Measurements from ENCODE around the gene BCL2.
"Not testable (repeated sequence)": the region's sequence is repeated elsewhere in the genome, so short reads cannot be mapped to it uniquely, and the experiment has no call there.

Gene BCL2

DNA sequence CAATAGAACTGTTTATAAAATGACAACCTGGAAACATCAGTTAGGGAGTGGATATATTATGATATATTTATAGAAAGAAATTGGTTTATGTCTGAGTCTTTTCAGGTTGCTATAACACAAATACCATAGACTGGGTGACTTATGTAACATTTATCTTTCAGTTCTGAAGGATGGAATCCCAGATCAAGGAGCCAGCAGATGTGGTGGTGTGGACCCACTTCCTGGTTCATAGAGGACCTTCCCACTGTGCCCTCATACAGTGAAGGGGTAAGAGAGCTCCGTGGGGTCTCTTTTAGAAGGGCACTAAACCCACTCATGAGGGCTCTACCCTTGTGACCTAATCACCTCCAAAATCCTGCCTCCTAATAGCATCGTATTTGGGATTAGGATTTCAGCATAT lies 86.7 kb downstream of the BCL2 start:
- FAIRE-seq, result no peak

DNA sequence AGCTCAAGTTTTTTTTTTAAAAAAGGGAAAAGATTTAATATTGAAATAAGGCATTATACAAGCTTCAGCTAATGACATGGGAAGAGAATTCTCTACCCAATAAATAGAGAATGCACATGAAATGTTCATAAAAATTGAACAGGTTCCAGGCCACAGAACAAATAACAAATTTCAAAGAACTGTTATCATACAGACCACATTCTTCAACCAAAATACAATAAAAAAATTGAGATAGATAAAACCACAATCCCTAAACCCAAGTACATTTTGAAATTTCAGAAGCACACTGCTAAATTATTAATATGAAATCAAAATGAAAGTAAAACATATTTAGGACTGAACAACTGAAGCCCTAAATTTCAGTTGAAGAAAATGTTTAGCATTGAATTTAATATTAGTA lies 89.6 kb downstream of the BCL2 start:
- FAIRE-seq, result peak; percentile 76

DNA sequence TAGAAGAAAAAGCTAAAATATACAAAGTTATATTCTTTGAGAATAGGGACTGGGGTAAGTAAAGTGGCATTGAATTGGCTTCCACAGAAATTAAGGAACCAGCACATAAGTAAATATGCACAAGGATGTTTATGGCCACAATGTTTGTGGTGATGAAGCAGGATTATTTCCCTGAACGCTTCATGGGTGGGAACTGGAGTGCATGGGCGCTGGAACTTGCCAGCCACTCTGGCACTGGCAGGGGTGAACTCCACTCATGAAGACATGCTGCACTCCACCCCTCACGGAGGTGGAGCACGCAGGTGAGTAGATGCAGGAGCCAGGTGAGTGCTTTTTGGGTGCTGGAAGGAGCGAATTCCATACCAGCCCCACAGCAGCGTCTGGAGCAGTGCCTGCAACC lies 94.1 kb downstream of the BCL2 start:
- FAIRE-seq, result no peak

DNA sequence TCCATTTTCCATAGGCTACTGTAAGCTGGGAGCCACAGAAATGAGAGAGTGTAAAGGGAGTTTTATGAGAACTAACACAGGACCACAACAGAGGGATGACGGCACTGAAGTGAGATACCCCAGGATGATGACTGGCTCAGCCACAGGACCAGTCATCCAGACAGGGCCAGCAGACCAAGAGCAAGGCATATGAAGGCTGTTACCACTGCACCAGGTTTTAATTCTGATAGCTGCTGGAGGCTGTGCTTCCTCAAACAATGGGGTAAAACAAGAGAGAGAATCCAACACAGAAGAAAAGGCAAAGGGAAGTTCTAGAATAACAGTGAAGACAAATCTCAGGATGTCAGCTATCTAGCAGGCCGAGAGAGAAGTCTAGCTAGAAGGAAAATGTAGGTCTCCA lies 94.9 kb downstream of the BCL2 start:
- FAIRE-seq, result no peak

DNA sequence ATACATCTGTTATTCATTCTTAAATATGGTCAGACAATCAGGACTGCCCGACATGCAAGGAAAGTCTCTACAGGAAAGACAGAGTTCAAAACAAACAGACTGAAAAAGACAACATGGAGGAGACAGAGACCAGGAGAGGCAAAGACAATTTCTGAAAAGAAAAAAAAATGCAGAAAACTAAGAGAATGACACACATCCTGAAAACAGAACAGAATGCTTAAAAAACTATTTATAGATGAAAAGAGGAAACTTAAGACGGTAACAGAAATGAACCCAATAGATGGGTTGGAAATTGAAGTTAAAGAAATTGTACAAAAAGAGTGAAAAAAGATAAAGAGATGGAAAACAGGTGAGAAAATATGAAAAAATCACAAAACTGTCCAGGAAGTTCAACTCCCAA lies 95.7 kb downstream of the BCL2 start:
- no peak for FAIRE-seq

DNA sequence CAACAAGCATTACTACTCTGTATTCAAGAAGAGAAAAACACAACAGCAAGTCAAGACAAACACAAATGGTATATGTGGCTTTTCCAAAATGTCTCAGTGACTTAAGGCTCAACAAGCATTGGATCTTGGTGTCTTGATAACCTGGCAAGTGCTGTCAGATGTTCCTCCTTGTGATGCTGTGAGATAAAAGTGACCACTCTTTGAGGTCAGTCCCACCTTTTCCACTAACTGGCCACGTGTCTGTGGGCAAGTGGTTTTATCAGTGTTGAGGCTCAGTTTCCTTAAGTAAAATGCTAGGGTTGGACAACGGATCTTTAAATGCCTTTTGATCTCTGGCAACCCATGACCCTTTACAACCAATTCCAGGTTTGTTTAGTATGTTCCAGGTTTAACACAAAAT lies 98.7 kb downstream of the BCL2 start:
- no peak for FAIRE-seq

DNA sequence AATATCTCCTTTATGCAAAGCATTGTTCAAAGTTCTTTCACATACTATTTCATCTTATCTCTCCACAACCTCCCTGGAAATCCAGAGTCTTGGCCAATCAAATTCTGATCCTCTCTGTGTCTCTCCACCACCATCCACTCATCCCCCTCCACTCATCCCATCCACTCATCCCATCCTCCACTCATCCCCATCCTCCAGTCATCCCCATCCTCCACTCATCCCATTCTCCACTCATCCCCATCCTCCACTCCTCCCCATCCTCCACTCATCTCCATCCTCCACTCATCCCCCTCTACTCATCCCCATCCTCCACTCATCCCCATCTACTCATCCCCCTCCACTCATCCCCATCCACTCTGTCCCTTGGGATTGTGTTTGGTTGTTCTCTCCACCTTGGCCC lies 101.1 kb downstream of the BCL2 start:
- no peak for FAIRE-seq

DNA sequence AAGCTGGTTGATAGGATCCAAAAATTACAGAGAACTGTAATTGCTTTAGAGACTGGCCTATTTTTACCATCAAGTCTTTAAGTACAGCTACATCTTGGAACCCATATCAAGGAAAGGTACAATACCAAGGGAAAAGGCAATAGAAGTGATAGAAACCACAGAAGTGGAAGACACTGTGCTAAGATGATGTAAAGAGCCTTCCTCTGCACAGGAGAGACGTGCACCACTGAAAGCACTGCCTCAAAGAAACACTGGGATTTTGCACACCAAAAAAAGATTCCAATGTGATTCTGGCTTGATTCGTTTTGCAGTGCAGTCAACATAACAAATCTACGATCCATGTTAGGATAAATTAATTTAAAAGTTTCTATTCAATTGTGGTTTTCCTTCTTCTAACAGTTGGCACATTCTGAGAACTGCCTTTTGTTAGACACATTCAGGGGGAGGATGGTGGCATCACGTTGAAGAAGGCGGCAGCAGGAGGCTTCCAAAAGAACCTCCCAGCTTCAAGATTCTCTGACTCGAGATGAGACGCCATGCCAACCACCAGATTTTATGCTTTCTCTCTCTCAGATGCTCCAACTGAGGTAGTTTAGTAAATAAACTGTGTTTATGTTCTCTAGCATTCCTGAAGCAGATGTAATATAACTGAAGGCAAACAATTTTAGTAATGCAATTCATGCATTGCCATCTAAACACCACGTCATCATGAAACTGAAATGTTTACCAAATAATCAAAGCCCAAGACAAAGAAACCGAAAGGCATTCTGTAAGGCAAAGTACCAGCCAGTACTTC lies 102.9 kb downstream of the BCL2 start:
- FAIRE-seq, result no peak

DNA sequence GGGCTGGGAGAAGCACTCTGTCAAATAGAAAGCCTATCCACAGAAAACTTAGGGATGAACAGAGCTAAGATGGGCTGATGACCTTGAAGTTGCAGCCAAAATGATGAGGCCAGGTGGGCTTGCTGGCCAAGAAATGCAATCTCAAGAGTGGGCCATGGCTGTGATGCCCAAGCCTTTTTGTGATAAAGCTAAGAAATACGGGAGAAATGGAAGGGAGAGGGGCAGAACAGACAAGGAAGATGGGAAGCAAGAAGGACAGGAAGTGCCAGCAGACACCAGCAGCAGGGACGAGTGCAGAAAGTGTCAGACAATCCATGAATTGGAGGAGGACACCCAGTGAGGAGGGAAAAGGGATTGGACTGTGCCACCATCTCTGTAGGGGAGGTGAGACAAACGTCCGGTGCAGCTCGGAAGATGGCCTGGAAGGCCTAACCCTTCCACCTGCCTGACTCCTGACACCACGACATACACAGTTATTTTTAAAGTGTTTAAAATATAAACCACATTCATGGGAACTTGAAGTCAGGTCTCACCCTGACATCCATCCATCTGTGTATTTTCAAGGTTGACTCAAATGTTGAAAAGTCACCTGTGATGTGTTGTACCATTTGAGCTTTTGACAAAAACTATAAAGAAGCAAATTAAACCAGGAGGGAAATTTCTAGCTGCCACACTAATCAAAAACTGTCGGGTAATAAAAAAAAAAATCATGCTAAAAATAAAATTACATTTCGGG lies 105.5 kb downstream of the BCL2 start:
- FAIRE-seq, result no peak

DNA sequence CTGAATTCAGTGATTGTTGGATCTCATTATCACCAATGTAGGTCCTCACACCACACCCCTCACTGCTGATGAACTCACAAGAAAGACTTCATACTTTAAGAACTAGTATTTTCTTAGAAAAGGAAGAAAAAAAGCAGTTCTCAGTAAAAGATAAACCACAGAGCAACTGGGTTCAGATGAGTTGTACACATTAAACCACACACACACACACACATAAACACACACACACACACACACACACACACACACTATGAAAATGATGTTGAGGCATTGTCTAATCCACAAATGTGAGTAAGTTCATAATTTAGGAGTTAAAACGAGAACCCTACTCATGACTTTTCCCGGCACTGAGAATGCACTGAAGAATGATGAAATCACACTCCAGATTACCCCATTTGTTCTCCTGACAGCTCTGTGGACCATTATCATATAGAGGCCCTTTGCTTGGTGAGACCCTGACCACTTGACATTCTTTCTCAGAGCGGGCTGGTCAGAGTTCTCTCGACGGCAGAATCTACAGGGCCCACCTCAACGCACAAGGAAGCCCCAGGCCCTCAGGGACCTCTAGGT lies 106.2 kb downstream of the BCL2 start:
- no peak for FAIRE-seq

DNA sequence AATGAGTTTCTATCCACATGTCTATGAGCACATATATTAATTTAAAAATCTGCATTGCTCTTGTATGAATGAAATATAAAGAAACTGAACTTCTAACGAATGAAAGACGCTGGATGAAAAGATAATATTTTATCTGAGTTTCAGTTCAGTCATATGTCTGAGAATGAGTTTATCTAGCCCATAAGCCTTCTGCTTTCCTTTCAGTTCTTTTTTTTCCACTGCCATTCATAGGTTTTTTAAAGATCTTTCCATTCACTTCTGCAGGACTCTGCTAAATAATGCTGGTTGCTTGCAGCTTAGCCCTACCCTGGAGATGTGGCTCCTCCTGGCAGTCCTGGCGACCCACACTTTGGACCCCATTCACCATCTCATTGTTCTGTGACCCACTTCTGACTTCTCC lies 109.0 kb downstream of the BCL2 start:
- FAIRE-seq, result no peak

DNA sequence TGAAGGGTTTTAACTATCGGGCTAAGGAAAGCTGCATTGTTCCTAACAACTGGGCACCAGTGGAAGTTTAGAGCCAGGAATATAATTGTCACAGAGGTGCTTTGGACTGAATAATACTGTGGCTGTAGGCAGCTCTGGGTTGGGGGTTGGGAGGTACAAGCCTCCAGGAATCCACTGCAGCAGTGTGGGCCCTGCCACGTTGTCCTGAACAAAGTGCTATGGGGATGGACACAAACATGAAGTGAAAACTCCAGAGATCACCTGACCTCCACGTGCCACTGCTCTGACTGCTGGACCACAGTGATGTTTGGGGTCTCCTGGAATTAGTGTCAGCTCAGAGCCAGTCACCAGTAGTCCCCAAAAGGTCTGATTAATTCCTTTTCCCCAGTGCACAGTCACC lies 110.9 kb downstream of the BCL2 start:
- no peak for FAIRE-seq

DNA sequence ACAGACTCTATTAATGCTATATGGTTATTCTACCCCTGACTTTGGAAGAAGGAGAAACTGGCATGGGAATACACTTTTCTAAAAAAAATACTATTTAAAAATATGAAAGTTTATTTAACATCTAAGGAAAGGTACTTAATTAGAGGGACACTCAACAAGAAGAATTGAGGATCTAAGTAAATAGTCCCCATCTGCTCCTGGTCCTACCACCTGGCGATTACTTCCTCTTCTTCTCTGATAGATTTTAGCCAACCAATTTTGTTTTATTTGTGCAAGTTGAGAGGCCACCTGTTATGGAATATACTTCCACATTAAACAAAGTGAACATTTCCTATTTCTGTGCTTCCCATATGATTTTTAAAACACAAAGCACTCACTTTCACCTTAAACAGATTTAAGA lies 111.7 kb downstream of the BCL2 start:
- FAIRE-seq, result no peak

DNA sequence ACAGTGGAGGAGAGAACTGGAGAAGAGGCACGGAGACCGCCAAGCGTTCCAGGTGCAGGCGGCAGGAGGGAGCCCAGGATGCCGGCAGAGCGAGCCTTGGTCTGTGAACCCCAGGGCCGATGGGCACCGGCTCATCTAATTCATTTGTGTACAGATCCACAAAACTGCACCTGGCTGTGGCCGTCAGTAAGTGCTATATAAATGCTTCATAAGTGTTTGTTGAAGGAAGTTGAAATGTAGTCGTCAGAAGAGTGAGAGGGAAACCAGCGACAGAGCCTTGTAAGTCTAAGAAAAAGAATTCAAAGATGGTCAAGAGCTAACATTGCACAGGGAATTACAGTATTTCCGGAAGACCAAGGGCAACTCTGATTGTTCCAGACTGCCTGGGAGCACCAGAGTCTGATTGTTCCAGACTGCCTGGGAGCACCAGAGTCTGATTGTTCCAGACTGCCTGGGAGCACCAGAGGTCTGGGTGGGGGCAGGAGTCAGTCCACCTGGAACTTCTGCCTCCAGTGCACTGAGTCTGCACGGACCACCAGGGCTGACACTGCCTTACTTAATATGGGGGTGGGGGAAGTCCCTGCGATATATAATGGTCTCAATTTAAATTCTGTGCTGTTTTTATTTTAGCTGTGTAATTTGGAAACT lies 112.3 kb downstream of the BCL2 start:
- FAIRE-seq, result no peak

DNA sequence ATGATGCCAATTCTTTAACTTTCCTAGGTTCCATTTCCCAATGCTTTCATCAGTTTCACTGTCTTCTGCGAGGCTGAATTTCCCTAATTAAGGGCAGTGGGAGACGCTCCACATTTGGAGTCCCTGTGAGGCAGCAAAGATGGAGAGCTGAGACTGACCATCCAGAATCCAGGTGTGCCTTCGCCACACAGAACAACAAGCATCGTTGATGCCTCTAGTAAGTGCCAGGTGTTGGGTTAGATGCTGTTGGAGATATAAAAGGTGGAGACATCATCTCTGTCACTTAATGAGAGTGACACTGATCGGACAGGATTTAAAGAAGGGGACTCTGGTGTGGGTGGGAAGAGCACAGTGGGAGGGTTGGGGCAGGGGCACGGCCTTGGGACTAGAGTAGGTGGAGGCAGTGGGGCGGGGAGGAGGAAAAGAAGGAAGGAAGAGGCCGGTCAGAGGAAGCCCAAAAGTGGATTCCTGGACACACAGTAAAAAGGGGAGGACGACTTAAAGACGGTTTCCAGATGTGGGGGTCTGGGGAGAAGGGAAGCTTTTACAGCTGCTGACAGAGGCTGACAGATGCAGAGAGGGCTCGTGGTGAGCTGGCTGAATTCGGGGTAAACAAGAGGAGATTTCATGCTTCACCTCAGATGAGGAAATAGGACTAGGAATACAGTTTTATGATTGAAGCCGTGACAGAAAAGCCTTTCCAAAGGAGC lies 113.0 kb downstream of the BCL2 start:
- no peak for FAIRE-seq

DNA sequence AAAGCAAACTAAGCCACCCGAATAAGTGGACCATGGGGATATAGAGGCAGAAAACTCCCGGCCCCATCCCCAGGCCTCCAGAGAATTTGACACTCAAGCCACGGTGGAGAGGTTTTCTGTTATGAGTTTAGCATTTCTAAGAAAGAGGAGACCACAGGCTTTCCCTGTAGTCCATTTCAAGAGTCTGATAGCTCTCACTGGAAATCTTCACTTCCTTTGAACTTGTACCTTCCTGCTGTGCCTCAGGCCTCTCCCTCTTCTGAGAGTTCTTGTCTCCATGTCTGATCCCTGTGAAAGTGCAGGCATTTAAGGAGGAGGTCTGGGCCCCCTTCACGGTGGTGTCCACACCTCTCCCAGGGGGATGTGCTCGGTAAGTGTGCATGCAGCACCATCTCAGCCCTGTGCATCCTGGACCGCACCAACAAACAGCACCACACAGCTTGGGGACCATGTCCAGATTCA lies 113.7 kb downstream of the BCL2 start:
- no peak for FAIRE-seq

DNA sequence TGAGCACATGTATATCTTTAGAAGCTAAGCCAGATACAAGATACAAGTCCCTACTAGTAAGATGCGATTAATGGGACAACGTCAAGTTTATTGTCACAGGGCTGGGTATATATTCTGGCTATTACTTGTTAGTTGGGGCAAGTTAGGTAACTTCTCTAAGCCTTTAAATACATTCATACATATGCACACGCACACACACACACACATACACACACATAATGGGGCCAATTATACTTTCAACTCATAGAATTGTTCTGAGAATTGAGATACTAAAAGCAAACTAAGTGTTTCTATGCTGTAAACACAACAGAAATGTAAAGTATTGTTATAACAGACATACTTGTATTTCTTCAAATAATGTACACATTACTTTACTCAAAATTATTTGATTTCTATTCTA lies 116.1 kb downstream of the BCL2 start:
- FAIRE-seq, result no peak

DNA sequence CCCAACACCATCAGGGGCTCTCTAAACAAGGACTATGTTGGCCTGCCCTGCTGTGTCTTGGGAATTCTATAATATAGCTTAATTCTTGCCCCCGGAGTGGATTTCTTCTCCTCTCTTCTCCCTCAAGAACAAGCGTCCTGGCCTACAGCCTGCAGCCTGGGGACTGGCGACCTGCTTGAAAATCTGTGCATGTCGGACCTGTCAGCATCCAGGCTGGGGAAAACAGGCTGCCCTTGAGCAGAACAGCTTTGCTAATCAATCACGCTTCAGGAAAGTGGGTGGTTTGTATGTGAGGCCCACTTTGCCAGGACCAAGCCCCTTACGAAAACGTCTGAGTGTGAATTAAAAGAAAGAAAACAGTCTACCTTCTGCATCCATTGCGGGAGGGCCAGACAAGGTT lies 116.7 kb downstream of the BCL2 start:
- no peak for FAIRE-seq

DNA sequence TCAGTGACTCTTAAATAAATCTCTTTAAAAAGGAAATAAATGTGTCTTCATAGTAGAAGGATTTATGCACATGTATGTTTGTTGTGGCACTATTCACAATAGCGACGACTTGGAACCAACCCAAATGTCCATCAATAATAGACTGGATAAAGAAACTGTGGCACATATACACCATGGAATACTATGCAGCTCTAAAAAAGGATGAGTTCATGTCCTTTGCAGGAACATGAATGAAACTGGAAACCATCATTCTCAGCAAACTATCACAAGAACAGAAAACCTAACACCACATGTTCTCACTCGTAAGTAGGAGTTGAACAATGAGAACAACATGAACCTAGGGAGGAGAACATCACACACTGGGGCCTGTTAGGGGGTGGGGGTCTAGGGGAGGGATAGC lies 118.1 kb downstream of the BCL2 start:
- not testable (repeated sequence) for FAIRE-seq

DNA sequence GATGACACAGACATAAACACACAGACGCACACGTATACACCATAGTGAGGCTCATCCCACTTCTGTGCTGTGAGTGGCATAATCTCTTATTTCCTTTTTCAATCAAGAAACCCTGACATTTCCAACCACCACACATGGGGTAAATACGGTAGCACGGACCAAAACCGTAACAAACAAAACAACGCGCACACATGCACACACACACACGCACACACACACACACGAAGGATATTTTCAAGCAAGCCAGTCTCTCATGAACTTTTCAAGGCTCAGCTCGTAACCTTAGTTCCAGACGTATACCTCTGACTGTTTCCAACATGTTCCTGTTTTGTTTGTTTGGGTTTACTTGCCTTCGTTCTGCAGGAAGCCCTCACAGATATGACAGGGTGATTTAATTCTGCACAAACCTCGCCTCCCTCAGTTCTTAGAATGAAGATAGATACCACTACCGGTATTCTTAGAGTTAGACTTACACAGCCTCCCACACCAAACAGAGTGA lies 119.8 kb downstream of the BCL2 start:
- no peak for FAIRE-seq

DNA sequence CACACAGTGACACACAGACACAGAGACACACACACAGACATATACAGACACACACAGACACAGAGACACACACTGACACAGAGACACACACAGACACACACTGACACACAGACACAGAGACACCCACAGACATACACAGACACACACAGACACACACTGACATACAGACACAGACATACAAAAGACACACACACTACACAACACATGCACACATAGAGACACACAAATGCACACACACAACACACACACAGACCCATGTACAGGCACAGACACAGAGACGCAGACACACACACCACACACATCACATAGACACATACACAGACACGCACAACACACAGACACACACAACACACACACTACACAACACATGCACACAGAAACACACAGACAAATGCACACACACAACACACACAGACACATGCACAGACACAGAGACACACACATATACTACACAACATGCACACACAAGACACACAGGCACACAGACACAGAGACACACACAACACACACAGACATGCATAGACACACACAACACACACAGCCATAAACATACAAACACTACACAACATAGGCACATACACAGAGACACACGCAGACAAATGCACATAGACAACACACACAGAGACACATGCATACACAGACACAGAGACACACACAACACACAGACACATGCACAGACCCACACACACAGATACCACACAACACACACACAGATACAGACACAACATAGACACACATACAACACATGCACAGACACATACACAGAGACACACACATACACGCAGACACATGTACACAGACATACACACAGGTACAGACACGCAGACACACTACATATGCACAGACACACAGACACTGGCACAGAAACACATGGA lies 120.5 kb downstream of the BCL2 start:
- FAIRE-seq, result no peak
